Caco-2 (cell line): ENCODE results near the gene WWOX. TPM values are rescaled to one million over a fixed set of nuclear protein-coding genes. Genes with fewer than 3 reads are reported as not detected.

ENCODE experiments used
- BruUV-seq: library from RNA; stranded (reverse); fragments of 400-500 nt; replicated peaks from 2 replicates; lab custom pipeline; 2021; lab: Mats Ljungman, UMichigan
- CTCF ChIA-PET: fragments of 300-600 bp; sonication (Branson Sonifier 250); formaldehyde crosslinking; loops from one replicate; lab custom pipeline; 2022; ENCODE audit warnings: antibody characterized with exemption; lab: Charles Lee
- POLR2A ChIA-PET: fragments of 300-600 bp; sonication (Branson Sonifier 250); formaldehyde crosslinking; loops from one replicate; lab custom pipeline; 2022; ENCODE audit warnings: antibody characterized with exemption; lab: Charles Lee
- DNase-seq, 2 experiments: peaks; one replicate each; pipeline versions ENCODE4 v3.0.0 to v3.0.0-alpha.2; 2020 to 2022
- H3K27me3 ChIP-seq: replicated peaks from 2 replicates; pipeline ENCODE4 v1.6.0; 2011; ENCODE audit warnings: low read length; ENCODE audit not compliant: control insufficient read depth, insufficient read depth
- H3K36me3 ChIP-seq: 2 replicates; pipeline ENCODE4 v1.5.1; 2011; ENCODE audit warnings: low read length; ENCODE audit not compliant: control insufficient read depth, insufficient read depth
- H3K4me1 ChIP-seq: fragments of 250-450 bp; sonication (Bioruptor Pico); 2 replicates; pipeline ENCODE4 v1.5.1; 2020; ENCODE audit warnings: mild to moderate bottlenecking
- H3K4me3 ChIP-seq: 2 replicates; pipeline ENCODE4 v1.5.1; 2011; ENCODE audit warnings: low read depth, mild to moderate bottlenecking, control low read depth, low read length
- H3K9me3 ChIP-seq: fragments of 250-450 bp; sonication (Bioruptor Pico); 2 replicates; pipeline ENCODE4 v1.5.1; 2020; ENCODE audit warnings: mild to moderate bottlenecking, moderate library complexity
- H3K27ac Mint-ChIP-seq: one replicate; pipeline ENCODE4 v1.8.0; 2022; ENCODE audit warnings: mixed read lengths; ENCODE audit not compliant: unreplicated experiment
- H3K27me3 Mint-ChIP-seq: one replicate; pipeline ENCODE4 v1.8.0; 2022; ENCODE audit warnings: mixed read lengths; ENCODE audit not compliant: insufficient read depth, unreplicated experiment
- H3K36me3 Mint-ChIP-seq: one replicate; pipeline ENCODE4 v1.8.0; 2022; ENCODE audit warnings: mild to moderate bottlenecking, mixed read lengths; ENCODE audit not compliant: insufficient read depth, unreplicated experiment
- H3K4me1 Mint-ChIP-seq: one replicate; pipeline ENCODE4 v1.8.0; 2022; ENCODE audit warnings: low read depth, mixed read lengths; ENCODE audit not compliant: unreplicated experiment
- H3K4me3 Mint-ChIP-seq: one replicate; pipeline ENCODE4 v1.8.0; 2022; ENCODE audit warnings: mild to moderate bottlenecking, moderate library complexity, mixed read lengths; ENCODE audit not compliant: unreplicated experiment
- H3K9me3 Mint-ChIP-seq: one replicate; pipeline ENCODE4 v1.8.0; 2022; ENCODE audit warnings: mixed read lengths; ENCODE audit not compliant: unreplicated experiment
- CTCF ChIP-seq, 2 experiments: fragments of 200-600 bp in 1 of 2; IDR thresholded peaks; 1 replicate in 1 of 2; 2 replicates in 1 of 2; pipeline versions ENCODE4 v1.5.1 to v1.8.0; 2011 to 2022; ENCODE audit warnings: antibody characterized with exemption in 1 of 2, control low read depth in 1 of 2, inconsistent platforms in 1 of 2, low read depth in 1 of 2, low read length in 1 of 2, mild to moderate bottlenecking in 1 of 2, moderate library complexity in 1 of 2; ENCODE audit not compliant: insufficient read depth in 1 of 2, severe bottlenecking in 1 of 2, unreplicated experiment in 1 of 2
- intact Hi-C: fragments of 100-400 bp; cut with micrococcal nuclease; formaldehyde crosslinking; loops from one replicate; pipeline ENCODE4 v1.10.0; 2022; ENCODE audit not compliant: unreplicated experiment
- total RNA-seq: library from RNA; stranded (reverse); gene quantifications from 2 replicates; pipeline ENCODE4 v1.2.3, GENCODE V29; 2022

The WWOX gene
- total RNA-seq, 1 experiment from 2014 or later, result 45.0 TPM

- CTCF ChIA-PET, result no interaction called here
Observed at GRCh38 chr16:78146807-78147206, 47.4 kb downstream of the WWOX start.

GRCh38 chr16:78147911-78148401, 48.5 kb downstream of the WWOX start:
- Mint-ChIP-seq H3K9me3 (peaks cover 18% of the 10 kb centered on the region), H3K27me3 (no peaks in the 10 kb centered on the region), H3K4me3 (no peak overlapping the region), H3K27ac (no peak overlapping the region), H3K4me1 (peaks cover 19% of the 10 kb centered on the region), H3K36me3 (peaks cover 11% of the 10 kb centered on the region)
- intact Hi-C loops, result no loop called here
- Histone ChIP-seq H3K9me3 (peaks cover 15% of the 10 kb centered on the region; the same call in 1 of the 2 replicates), H3K4me3 (no peak overlapping the region), H3K36me3 (no peaks in the 10 kb centered on the region), H3K27me3 (no peaks in the 10 kb centered on the region), H3K4me1 (peaks cover 19% of the 10 kb centered on the region)
- no peak for TF ChIP-seq CTCF (IDR thresholded peaks at IDR 0.05; ENCODE audit: insufficient read depth in 1 of 2, low read depth in 1 of 2, low read length in 1 of 2, severe bottlenecking in 1 of 2, unreplicated experiment in 1 of 2)
- CTCF ChIA-PET, result no interaction called here
- no TSS peak for BruUV-seq
- POLR2A ChIA-PET, result no interaction called here
- DNase-seq, result no peak

More at GRCh38 chr16:78146807-78147206, 47.4 kb downstream of the WWOX start:
- peaks cover 11% of the 10 kb centered on the region for H3K36me3 Mint-ChIP-seq
- H3K27ac Mint-ChIP-seq, result no peak overlapping the region
- POLR2A ChIA-PET, result no interaction called here
- DNase-seq, result no peak
- peaks cover 19% of the 10 kb centered on the region for H3K4me1 ChIP-seq
- peaks cover 19% of the 10 kb centered on the region for H3K4me1 Mint-ChIP-seq
- peaks cover 18% of the 10 kb centered on the region for H3K9me3 Mint-ChIP-seq
- no peak overlapping the region for H3K4me3 ChIP-seq
- H3K9me3 ChIP-seq, result peaks cover 15% of the 10 kb centered on the region; the same call in 1 of the 2 replicates
- H3K27me3 ChIP-seq, result no peaks in the 10 kb centered on the region
- no peaks in the 10 kb centered on the region for H3K27me3 Mint-ChIP-seq
- TF ChIP-seq CTCF (IDR thresholded peaks at IDR 0.05; ENCODE audit: insufficient read depth in 1 of 2, low read depth in 1 of 2, low read length in 1 of 2, severe bottlenecking in 1 of 2, unreplicated experiment in 1 of 2), result no peak
- no peak overlapping the region for H3K4me3 Mint-ChIP-seq
- no TSS peak for BruUV-seq
- intact Hi-C loops, result no loop called here
- no peaks in the 10 kb centered on the region for H3K36me3 ChIP-seq

- ChIA-PET POLR2A (no interaction called here), CTCF (no interaction called here)
- peaks cover 12% of the 10 kb centered on the region; the same call in 1 of the 2 replicates for H3K9me3 ChIP-seq
- Mint-ChIP-seq H3K27ac (no peak overlapping the region), H3K36me3 (peaks cover 10% of the 10 kb centered on the region), H3K27me3 (no peaks in the 10 kb centered on the region), H3K4me1 (peaks cover 20% of the 10 kb centered on the region), H3K9me3 (peaks cover 14% of the 10 kb centered on the region), H3K4me3 (no peak overlapping the region)
- no peaks in the 10 kb centered on the region for H3K36me3 ChIP-seq
- BruUV-seq, result no TSS peak
- peaks cover 13% of the 10 kb centered on the region for H3K4me1 ChIP-seq
- no peak for TF ChIP-seq CTCF (IDR thresholded peaks at IDR 0.05; ENCODE audit: insufficient read depth in 1 of 2, low read depth in 1 of 2, low read length in 1 of 2, severe bottlenecking in 1 of 2, unreplicated experiment in 1 of 2)
- no peaks in the 10 kb centered on the region for H3K27me3 ChIP-seq
- DNase-seq, result no peak
- no peak overlapping the region for H3K4me3 ChIP-seq
- intact Hi-C loops, result no loop called here
Observed at GRCh38 chr16:78150233-78150632, 50.8 kb downstream of the WWOX start.
